ENCODE data around the gene FOXN3.

The FOXN3 gene

GRCh38 chr14:89356496-89356895, 60.5 kb downstream of the FOXN3 start:
- H3K4me3 ChIP-seq (ENCODE audit: low read length) = no peak overlapping the region
- no peak for DNase-seq (ENCODE audit: low read depth)
- no peak for TF ChIP-seq CTCF (conservative IDR thresholded peaks at IDR 0.05; ENCODE audit: low read depth, low read length)

GRCh38 chr14:89353766-89354113, 63.3 kb downstream of the FOXN3 start:
- no peak for TF ChIP-seq CTCF (conservative IDR thresholded peaks at IDR 0.05; ENCODE audit: low read depth, low read length)
- no peak overlapping the region for H3K4me3 ChIP-seq (ENCODE audit: low read length)
- DNase-seq (ENCODE audit: low read depth) = no peak

- H3K4me3 ChIP-seq (ENCODE audit: low read length) = no peak overlapping the region
- TF ChIP-seq CTCF (conservative IDR thresholded peaks at IDR 0.05; ENCODE audit: low read depth, low read length) = no peak
- no peak for DNase-seq (ENCODE audit: low read depth)
Observed at GRCh38 chr14:89352976-89353765, 63.9 kb downstream of the FOXN3 start.

- no peak for DNase-seq (ENCODE audit: low read depth)
- H3K4me3 ChIP-seq (ENCODE audit: low read length) = no peak overlapping the region
- no peak for TF ChIP-seq CTCF (conservative IDR thresholded peaks at IDR 0.05; ENCODE audit: low read depth, low read length)
Observed at GRCh38 chr14:89351516-89352404, 65.3 kb downstream of the FOXN3 start.

GRCh38 chr14:89351221-89351515, 65.9 kb downstream of the FOXN3 start:
- no peak for TF ChIP-seq CTCF (conservative IDR thresholded peaks at IDR 0.05; ENCODE audit: low read depth, low read length)
- no peak overlapping the region for H3K4me3 ChIP-seq (ENCODE audit: low read length)
- DNase-seq (ENCODE audit: low read depth) = no peak

GRCh38 chr14:89350152-89350551, 66.9 kb downstream of the FOXN3 start:
- H3K4me3 ChIP-seq (ENCODE audit: low read length) = no peak overlapping the region
- no peak for TF ChIP-seq CTCF (conservative IDR thresholded peaks at IDR 0.05; ENCODE audit: low read depth, low read length)
- no peak for DNase-seq (ENCODE audit: low read depth)

All from retinal pigment epithelial cell (primary cell).